ENCODE data around the gene EHHADH. TPM values are rescaled to one million over a fixed set of nuclear protein-coding genes. Genes with fewer than 3 reads are reported as not detected.

The EHHADH gene
- polyA plus RNA-seq, 1 of the 3 experiments (the other 2 are of a cell fraction), result 2.5 TPM

DNA sequence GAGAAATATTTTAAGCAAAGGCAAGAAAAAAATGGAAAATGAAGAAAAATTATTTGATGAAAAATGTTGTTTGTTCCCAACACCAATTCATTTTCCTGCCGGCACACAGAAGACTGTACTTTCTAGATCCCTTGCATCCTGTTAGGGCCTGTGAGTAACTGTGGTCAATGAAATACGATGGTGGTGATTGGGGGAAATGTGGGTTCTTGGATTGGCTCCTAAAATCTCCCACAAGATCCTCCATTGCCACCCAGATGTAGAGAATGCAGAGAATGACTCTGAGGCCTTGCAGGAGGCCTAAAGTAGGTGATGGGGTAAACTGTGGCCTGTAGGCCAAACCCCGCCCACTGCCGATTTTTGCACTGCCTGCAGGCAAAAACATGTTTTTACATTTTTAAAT lies 54.6 kb downstream of the EHHADH start (continued):
- TF ChIP-seq, protein P1, sequence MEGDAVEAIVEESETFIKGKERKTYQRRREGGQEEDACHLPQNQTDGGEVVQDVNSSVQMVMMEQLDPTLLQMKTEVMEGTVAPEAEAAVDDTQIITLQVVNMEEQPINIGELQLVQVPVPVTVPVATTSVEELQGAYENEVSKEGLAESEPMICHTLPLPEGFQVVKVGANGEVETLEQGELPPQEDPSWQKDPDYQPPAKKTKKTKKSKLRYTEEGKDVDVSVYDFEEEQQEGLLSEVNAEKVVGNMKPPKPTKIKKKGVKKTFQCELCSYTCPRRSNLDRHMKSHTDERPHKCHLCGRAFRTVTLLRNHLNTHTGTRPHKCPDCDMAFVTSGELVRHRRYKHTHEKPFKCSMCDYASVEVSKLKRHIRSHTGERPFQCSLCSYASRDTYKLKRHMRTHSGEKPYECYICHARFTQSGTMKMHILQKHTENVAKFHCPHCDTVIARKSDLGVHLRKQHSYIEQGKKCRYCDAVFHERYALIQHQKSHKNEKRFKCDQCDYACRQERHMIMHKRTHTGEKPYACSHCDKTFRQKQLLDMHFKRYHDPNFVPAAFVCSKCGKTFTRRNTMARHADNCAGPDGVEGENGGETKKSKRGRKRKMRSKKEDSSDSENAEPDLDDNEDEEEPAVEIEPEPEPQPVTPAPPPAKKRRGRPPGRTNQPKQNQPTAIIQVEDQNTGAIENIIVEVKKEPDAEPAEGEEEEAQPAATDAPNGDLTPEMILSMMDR (IDR thresholded peaks at IDR 0.05), result no peak

DNA sequence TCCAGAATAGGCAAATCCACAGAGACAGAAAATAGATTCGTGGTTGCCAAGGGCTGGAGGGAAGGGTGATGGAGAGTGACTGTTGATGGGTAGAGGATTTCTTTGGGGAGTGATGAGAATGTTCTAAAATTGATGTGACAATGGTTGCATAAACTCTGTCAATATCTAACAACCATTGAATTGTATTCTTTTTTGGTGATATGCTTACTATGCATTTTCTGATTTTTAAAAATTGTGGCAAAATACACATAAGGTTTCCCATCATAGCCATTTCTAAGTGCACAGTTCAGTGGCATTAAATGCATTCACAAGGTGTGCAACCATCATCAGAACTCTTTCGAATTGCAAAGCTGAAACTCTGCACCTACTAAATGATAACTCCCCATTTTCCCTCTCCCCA lies 56.8 kb downstream of the EHHADH start:
- no peaks in the 10 kb centered on the region for H3K27me3 ChIP-seq (ENCODE audit: insufficient read depth)
- H3K9me2 ChIP-seq, result no peaks in the 10 kb centered on the region
- no peak overlapping the region for H3K27ac ChIP-seq (ENCODE audit: low read depth in 2 of 2, low read length in 1 of 2)
- H3K4me2 ChIP-seq, result no peak overlapping the region
- no peaks in the 10 kb centered on the region for H3K4me1 ChIP-seq (ENCODE audit: control insufficient read depth in 1 of 2, insufficient read depth in 2 of 2, low read depth in 1 of 2, low read length in 1 of 2)
- ChIA-PET CTCF (interaction anchor here (1.0 to 1.1 kb wide), 2 partner anchors 18 to 111 kb away, joined by 3 read pairs; no protein-coding TSS in a partner anchor), POLR2A (no interaction called here)
- no peaks in the 10 kb centered on the region for H3K9me3 ChIP-seq
- H3K4me3 ChIP-seq (ENCODE audit: low read depth in 2 of 2, low read length in 1 of 2), result no peak overlapping the region
- TF ChIP-seq TCF12 (IDR thresholded peaks at IDR 0.05), result no peak
- TF ChIP-seq YY1 (IDR thresholded peaks at IDR 0.05; ENCODE audit: low read depth), result no peak
- TF ChIP-seq, protein P2, sequence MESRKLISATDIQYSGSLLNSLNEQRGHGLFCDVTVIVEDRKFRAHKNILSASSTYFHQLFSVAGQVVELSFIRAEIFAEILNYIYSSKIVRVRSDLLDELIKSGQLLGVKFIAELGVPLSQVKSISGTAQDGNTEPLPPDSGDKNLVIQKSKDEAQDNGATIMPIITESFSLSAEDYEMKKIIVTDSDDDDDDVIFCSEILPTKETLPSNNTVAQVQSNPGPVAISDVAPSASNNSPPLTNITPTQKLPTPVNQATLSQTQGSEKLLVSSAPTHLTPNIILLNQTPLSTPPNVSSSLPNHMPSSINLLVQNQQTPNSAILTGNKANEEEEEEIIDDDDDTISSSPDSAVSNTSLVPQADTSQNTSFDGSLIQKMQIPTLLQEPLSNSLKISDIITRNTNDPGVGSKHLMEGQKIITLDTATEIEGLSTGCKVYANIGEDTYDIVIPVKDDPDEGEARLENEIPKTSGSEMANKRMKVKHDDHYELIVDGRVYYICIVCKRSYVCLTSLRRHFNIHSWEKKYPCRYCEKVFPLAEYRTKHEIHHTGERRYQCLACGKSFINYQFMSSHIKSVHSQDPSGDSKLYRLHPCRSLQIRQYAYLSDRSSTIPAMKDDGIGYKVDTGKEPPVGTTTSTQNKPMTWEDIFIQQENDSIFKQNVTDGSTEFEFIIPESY (IDR thresholded peaks at IDR 0.05; ENCODE audit: borderline replicate concordance, low read depth), result no peak
- no peak for TF ChIP-seq GABPA (IDR thresholded peaks at IDR 0.05; ENCODE audit: low read depth)
- TF ChIP-seq RXRA (IDR thresholded peaks at IDR 0.05; ENCODE audit: borderline replicate concordance, low read depth), result no peak
- TF ChIP-seq, protein P3, sequence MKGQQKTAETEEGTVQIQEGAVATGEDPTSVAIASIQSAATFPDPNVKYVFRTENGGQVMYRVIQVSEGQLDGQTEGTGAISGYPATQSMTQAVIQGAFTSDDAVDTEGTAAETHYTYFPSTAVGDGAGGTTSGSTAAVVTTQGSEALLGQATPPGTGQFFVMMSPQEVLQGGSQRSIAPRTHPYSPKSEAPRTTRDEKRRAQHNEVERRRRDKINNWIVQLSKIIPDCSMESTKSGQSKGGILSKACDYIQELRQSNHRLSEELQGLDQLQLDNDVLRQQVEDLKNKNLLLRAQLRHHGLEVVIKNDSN (IDR thresholded peaks at IDR 0.05; ENCODE audit: borderline replicate concordance, low read depth), result no peak
- no peak for TF ChIP-seq TEAD4 (IDR thresholded peaks at IDR 0.05; ENCODE audit: borderline replicate concordance, insufficient read depth)
- TF ChIP-seq, protein P1 (IDR thresholded peaks at IDR 0.05), result no peak
- TF ChIP-seq, protein P4, sequence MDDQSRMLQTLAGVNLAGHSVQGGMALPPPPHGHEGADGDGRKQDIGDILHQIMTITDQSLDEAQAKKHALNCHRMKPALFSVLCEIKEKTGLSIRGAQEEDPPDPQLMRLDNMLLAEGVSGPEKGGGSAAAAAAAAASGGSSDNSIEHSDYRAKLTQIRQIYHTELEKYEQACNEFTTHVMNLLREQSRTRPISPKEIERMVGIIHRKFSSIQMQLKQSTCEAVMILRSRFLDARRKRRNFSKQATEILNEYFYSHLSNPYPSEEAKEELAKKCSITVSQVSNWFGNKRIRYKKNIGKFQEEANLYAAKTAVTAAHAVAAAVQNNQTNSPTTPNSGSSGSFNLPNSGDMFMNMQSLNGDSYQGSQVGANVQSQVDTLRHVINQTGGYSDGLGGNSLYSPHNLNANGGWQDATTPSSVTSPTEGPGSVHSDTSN (IDR thresholded peaks at IDR 0.05), result no peak
- no peaks in the 10 kb centered on the region for H3K79me2 ChIP-seq (ENCODE audit: insufficient read depth)
- H4K20me1 ChIP-seq (ENCODE audit: insufficient read depth), result no peaks in the 10 kb centered on the region
- no peak overlapping the region for H2AFZ ChIP-seq (ENCODE audit: low read depth)
- H3F3A ChIP-seq (replicated peaks; ENCODE audit: insufficient read depth), result no peaks in the 10 kb centered on the region
- no peak overlapping the region for H3K9ac ChIP-seq
- H3K36me3 ChIP-seq (replicated peaks in 1 of 2; ENCODE audit: control insufficient read depth in 1 of 2, insufficient read depth in 2 of 2, low read length in 1 of 2), result peaks cover 0 to 5% of the 10 kb centered on the region in 2 experiments
- no peak for DNase-seq
- 75% methylated on average over 2 of the region's 2 CpGs for WGBS (ENCODE audit: low lambda C conversion rate)
